Measurements from ENCODE around the gene CRLF2.
"Not testable (repeated sequence)": the region's sequence is repeated elsewhere in the genome, so short reads cannot be mapped to it uniquely, and the experiment has no call there.

CRLF2 gene

DNA sequence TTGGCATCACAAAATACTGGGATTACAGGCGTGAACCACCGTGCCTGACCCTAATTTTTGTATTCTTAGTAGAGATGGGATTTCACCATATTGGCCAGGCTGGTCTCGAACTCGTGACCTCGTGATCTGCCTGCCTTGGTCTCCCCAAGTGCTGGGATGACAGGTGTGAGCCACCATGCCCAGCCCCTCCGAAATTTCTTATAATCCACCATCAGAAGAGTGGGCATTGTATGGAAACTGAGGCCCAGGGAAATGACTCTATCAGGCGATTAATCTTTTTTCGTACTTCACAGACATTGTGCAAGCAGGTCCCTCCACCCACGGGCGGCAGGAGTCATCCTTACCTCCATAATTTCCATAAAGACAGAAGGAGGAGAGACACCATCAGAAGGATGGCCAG, 16.0 kb downstream of the CRLF2 start:
- no peak for DNase-seq (ENCODE audit: low spot score)
- TF ChIP-seq, protein P1, sequence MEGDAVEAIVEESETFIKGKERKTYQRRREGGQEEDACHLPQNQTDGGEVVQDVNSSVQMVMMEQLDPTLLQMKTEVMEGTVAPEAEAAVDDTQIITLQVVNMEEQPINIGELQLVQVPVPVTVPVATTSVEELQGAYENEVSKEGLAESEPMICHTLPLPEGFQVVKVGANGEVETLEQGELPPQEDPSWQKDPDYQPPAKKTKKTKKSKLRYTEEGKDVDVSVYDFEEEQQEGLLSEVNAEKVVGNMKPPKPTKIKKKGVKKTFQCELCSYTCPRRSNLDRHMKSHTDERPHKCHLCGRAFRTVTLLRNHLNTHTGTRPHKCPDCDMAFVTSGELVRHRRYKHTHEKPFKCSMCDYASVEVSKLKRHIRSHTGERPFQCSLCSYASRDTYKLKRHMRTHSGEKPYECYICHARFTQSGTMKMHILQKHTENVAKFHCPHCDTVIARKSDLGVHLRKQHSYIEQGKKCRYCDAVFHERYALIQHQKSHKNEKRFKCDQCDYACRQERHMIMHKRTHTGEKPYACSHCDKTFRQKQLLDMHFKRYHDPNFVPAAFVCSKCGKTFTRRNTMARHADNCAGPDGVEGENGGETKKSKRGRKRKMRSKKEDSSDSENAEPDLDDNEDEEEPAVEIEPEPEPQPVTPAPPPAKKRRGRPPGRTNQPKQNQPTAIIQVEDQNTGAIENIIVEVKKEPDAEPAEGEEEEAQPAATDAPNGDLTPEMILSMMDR (IDR thresholded peaks at IDR 0.05; ENCODE audit: borderline replicate concordance, control extremely low read depth, extremely low read depth, insufficient read depth, missing control alignments): no peak
- in situ Hi-C loops (cut with MboI; ENCODE audit: low sequenced_read_pairs, unreplicated experiment): no loop called here

DNA sequence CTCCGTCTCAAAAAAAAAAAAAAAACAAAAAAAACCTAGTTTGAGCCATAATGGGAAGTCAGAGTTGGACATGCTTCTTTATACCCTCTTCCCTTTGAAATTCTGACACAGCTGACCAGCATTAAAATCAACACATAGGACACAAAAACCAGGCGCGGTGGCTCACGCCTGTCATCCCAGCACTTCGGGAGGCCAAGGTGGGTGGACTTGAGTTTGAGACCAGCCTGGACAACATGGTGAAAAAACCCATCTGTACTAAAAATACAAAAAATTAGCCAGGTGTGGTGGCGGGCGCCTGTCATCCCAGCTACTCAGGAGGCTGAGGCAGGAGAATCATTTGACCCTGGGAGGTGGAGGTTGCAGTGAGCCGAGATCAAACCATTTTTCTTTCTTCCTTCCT, 20.3 kb downstream of the CRLF2 start:
- DNase-seq (ENCODE audit: low spot score); in situ Hi-C loops (cut with MboI; ENCODE audit: low sequenced_read_pairs, unreplicated experiment): not testable (repeated sequence)

DNA sequence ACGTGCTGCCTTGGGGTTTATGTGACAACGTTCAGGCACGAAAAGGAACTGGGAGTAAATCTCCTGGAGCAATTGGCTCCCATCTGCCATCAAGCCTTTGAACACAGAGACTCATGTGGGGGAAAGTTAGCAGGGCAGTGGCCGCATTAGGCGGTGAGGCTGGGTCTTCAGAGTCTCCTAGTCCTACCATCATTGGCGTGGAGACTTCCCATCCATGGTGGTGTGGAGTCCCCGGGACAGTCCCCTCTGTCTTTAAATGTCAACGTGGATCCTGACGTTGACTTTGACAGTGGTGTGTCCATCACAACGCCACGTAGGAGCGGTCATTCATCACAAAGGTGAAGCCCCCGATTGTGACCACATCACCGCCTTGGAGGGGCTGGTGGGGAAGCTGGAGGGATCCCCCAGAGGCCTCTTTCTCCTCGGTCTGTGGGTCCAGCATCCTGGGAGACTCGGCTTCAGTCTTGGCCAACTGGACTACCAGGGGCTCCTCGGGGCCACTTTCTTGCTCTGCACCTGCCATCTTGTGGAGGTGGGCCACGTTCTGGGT, 21.8 kb downstream of the CRLF2 start:
- in situ Hi-C loops (cut with MboI; ENCODE audit: low sequenced_read_pairs, unreplicated experiment): no loop called here
- DNase-seq (ENCODE audit: low spot score): no peak
- TF ChIP-seq, protein P1 (IDR thresholded peaks at IDR 0.05; ENCODE audit: borderline replicate concordance, control extremely low read depth, extremely low read depth, insufficient read depth, missing control alignments): no peak

DNA sequence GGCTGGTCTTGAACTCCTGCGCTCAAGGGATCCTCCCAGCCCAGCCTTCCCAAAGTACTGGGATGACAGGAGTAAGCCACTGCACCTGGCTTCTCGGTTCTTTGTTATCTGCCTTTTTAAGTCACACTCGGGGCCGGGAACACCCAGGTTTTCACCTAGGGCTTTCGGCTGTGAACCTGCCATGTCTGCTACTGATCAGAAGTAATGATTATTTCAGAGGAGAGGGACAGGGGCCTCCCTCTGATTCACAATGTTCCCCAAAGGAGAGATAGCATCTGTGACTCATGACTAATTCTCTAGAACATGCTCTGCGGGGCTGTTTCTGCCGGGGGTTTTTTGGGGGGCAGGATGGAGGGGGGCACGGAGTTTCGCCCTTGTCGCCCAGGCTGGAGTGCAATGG, 26.9 kb downstream of the CRLF2 start:
- no peak for DNase-seq (ENCODE audit: low spot score)
- TF ChIP-seq, protein P1 (IDR thresholded peaks at IDR 0.05; ENCODE audit: borderline replicate concordance, control extremely low read depth, extremely low read depth, insufficient read depth, missing control alignments): no peak
- in situ Hi-C loops (cut with MboI; ENCODE audit: low sequenced_read_pairs, unreplicated experiment): no loop called here

DNA sequence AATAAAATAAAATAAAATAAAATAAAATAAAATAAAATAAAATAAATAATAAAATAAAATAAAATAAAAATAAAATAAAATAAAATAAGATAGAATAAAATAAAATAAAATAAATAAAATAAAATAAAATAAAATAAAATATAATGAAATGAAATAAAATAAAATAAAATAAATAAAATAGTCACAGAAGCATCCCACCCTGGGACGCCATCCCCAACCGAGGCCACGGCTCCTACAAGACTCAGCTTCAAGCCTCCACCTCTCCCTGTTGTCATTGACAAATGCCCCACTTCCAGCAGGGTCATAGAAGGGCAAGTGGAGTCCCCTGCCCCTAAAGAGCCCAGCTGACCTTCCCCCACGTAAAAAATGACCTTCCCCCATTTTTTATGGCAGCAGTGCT, 30.2 kb downstream of the CRLF2 start:
- TF ChIP-seq, protein P1 (IDR thresholded peaks at IDR 0.05; ENCODE audit: borderline replicate concordance, control extremely low read depth, extremely low read depth, insufficient read depth, missing control alignments): no peak

DNA sequence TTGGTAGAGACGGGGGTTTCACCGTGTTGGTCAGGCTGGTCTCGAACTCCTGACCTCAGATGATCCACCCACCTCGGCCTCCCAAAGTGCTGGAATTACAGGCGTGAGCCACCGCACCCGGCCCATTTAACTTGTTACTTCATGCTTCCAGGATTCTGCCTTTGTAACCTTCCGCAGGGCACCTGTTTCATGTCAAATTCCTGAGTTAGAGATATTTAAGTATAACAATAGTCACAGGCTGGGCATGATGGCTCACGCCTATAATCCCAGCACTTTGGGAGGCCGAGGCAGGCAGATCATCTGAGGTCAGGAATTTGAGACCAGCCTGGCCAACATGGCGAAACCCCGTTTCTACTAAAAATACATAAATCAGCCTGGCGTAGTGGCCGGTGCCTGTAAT, 30.8 kb downstream of the CRLF2 start:
- in situ Hi-C loops (cut with MboI; ENCODE audit: low sequenced_read_pairs, unreplicated experiment); DNase-seq (ENCODE audit: low spot score): not testable (repeated sequence)

More for the DNA sequence above, 30.2 kb downstream of the CRLF2 start:
- in situ Hi-C loops (cut with MboI; ENCODE audit: low sequenced_read_pairs, unreplicated experiment): no loop called here
- no peak for DNase-seq (ENCODE audit: low spot score)

DNA sequence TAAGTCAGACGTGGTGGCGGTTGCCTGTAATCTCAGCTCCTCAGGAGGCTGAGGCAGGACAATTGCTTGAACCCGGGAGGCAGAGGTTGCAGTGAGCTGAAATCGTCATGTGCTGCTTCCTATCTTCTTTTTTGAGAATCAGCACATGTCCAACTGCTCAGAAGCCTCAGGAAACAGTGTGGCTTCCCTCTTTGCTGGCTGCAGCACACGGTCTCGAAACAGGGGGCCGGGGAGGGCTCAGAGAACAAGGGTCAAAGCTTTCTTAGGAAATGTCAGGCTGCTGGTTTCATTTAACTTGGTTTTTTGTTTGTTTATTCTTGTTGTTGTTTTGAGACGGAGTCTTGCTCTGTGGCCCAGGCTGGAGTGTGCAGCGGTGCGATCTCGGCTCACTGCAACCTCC, 31.3 kb downstream of the CRLF2 start:
- no peak for DNase-seq (ENCODE audit: low spot score)
- TF ChIP-seq, protein P1 (IDR thresholded peaks at IDR 0.05; ENCODE audit: borderline replicate concordance, control extremely low read depth, extremely low read depth, insufficient read depth, missing control alignments): no peak
- in situ Hi-C loops (cut with MboI; ENCODE audit: low sequenced_read_pairs, unreplicated experiment): no loop called here

DNA sequence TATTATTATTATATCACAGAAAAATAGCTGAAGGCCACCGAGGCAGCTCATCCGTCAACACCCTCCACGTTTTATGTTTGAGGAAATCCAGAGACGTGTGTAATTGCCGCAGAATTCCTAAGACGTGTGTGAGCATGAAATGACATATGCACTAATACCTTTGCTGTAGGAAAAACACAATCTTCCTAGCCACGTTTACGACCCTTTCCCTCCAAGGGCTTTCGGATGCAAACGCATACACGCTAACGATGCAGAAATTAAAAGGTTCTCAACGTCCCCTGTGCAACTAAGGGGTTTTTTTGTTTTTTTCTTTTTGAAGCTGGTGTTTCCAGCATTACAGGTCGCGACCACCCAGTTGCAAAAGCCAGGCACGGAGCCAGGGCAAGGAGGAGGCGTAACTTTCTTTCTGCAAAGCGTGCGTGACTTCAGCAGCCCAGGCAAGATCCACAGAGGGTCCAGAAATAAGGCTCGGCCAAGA, 33.8 kb downstream of the CRLF2 start:
- no peak for DNase-seq (ENCODE audit: low spot score)
- TF ChIP-seq, protein P1 (IDR thresholded peaks at IDR 0.05; ENCODE audit: borderline replicate concordance, control extremely low read depth, extremely low read depth, insufficient read depth, missing control alignments): no peak
- in situ Hi-C loops (cut with MboI; ENCODE audit: low sequenced_read_pairs, unreplicated experiment): no loop called here

DNA sequence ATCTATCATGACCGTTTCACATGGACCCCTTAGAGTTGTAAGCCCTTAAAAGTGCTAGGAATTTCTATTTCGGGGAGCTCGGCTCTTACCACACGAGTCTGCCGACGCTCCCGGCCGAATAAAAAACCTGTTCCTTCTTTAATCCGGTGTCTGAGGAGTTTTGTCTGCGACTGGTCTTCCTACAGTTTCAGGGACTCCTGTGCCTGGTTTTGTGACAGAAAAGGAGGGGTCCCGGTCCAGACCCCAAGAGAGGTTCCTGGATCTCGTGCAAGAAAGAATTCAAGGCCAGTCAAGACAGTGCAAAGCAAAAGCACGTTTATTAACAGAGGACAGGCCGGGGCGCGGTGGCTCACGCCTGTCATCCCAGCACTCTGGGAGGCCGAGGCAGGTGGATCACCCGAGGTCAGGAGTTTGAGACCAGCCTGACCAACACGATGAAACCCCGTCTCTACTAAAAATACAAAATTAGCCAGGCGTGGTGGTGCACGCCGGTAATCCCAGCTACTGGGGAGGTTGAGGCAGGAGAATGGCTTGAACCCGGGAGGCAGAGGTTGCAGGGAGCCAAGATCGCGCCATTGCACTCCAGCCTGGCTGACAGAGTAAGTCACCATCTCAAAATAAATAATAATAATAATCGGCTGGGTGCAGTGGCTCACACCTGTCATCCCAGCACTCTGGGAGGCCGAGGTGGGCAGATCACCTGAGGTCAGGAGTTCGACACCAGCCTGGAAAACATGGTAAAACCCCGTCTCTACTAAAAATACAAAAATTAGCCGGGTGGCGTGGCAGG, 35.7 kb downstream of the CRLF2 start:
- in situ Hi-C loops (cut with MboI; ENCODE audit: low sequenced_read_pairs, unreplicated experiment); DNase-seq (ENCODE audit: low spot score): not testable (repeated sequence)
